NCI-H2081 (cell line): ENCODE results near the gene PPCDC.

Experiments used
- DNase-seq, 2 experiments: peaks; one replicate each; lab custom pipeline; 2025; lab: John Stamatoyannopoulos, UW

PPCDC gene

GRCh38 chr15:75043509-75044257 is 20.3 kb downstream of the PPCDC start:
- DNase-seq, result no peak

GRCh38 chr15:75044258-75044878 is 21.0 kb downstream of the PPCDC start:
- DNase-seq, result no peak

- DNase-seq, result no peak
Measured at GRCh38 chr15:75045332-75046015, 22.1 kb downstream of the PPCDC start.

GRCh38 chr15:75048394-75048793 is 25.0 kb downstream of the PPCDC start:
- DNase-seq, result no peak

GRCh38 chr15:75049392-75049791 is 26.0 kb downstream of the PPCDC start:
- DNase-seq, result peak; percentile 55 to 81

GRCh38 chr15:75050283-75050682 is 26.9 kb downstream of the PPCDC start:
- no peak for DNase-seq

- no peak for DNase-seq
Measured at GRCh38 chr15:75051191-75051608, 27.8 kb downstream of the PPCDC start.

GRCh38 chr15:75051711-75052110 is 28.3 kb downstream of the PPCDC start:
- DNase-seq, result no peak

- no peak for DNase-seq
Measured at GRCh38 chr15:75052972-75053747, 29.8 kb downstream of the PPCDC start.

- DNase-seq, result no peak
Measured at GRCh38 chr15:75053748-75054125, 30.3 kb downstream of the PPCDC start.

GRCh38 chr15:75054172-75054897 is 30.9 kb downstream of the PPCDC start:
- no peak for DNase-seq

- no peak for DNase-seq
Measured at GRCh38 chr15:75056036-75056435, 32.6 kb downstream of the PPCDC start.

GRCh38 chr15:75058127-75058905 is 34.9 kb downstream of the PPCDC start:
- no peak for DNase-seq

- no peak for DNase-seq
Measured at GRCh38 chr15:75059607-75060006, 36.2 kb downstream of the PPCDC start.

- no peak for DNase-seq
Measured at GRCh38 chr15:75061272-75061671, 37.9 kb downstream of the PPCDC start.

GRCh38 chr15:75062706-75063105 is 39.3 kb downstream of the PPCDC start:
- no peak for DNase-seq

- DNase-seq, result no peak
Measured at GRCh38 chr15:75063338-75063737, 39.9 kb downstream of the PPCDC start.

- DNase-seq, result no peak
Measured at GRCh38 chr15:75063889-75064288, 40.5 kb downstream of the PPCDC start.

- DNase-seq, result no peak
Measured at GRCh38 chr15:75064846-75065245, 41.5 kb downstream of the PPCDC start.

GRCh38 chr15:75065467-75065850 is 42.1 kb downstream of the PPCDC start:
- peak; percentile 31 to 70 for DNase-seq
